OCI-LY1 (cell line): ENCODE data around the gene YAP1.

Experiments used
- H2AFZ ChIP-seq: fragments of 200-600 bp; sonication (generic), shearing (Covaris generic); 2 replicates; pipeline ENCODE4 v1.6.0; 2014; ENCODE audit warnings: antibody characterized with exemption, mild to moderate bottlenecking, low read length
- H3F3A ChIP-seq: fragments of 200-600 bp; sonication (generic), shearing (Covaris generic); 2 replicates; pipeline ENCODE4 v1.6.0; 2014; ENCODE audit warnings: mild to moderate bottlenecking, antibody characterized with exemption, low read length, moderate library complexity; ENCODE audit not compliant: insufficient read depth
- H3K27ac ChIP-seq: fragments of 200-600 bp; sonication (generic); 2 replicates; pipeline ENCODE4 v1.5.1; 2014; ENCODE audit warnings: low read length, mixed run types, mild to moderate bottlenecking, low read depth; ENCODE audit not compliant: poor library complexity, severe bottlenecking
- H3K27me3 ChIP-seq: fragments of 200-600 bp; sonication (generic); 2 replicates; pipeline ENCODE4 v1.6.0; 2014; ENCODE audit warnings: antibody characterized with exemption, mild to moderate bottlenecking, low read length, moderate library complexity; ENCODE audit not compliant: insufficient read depth
- H3K36me3 ChIP-seq: fragments of 200-600 bp; sonication (generic); 2 replicates; pipeline ENCODE4 v1.6.1; 2014; ENCODE audit warnings: mild to moderate bottlenecking, antibody characterized with exemption, low read length, moderate library complexity, mixed read lengths; ENCODE audit not compliant: insufficient read depth
- H3K4me1 ChIP-seq: fragments of 200-600 bp; sonication (generic); 2 replicates; pipeline ENCODE4 v1.5.1; 2014; ENCODE audit warnings: mild to moderate bottlenecking, low read length, moderate library complexity; ENCODE audit not compliant: insufficient read depth, severe bottlenecking
- H3K4me2 ChIP-seq: fragments of 200-600 bp; sonication (generic), shearing (Covaris generic); 2 replicates; pipeline ENCODE4 v1.6.1; 2014; ENCODE audit warnings: low read length
- H3K4me3 ChIP-seq: fragments of 200-600 bp; sonication (generic); 2 replicates; pipeline ENCODE4 v1.5.1; 2014; ENCODE audit warnings: low read length, low read depth, mild to moderate bottlenecking, mixed read lengths; ENCODE audit not compliant: poor library complexity, severe bottlenecking
- H3K79me2 ChIP-seq: fragments of 200-600 bp; shearing (Covaris generic); 2 replicates; pipeline ENCODE4 v1.6.1; 2016; ENCODE audit warnings: mixed run types, low read length, mixed read lengths; ENCODE audit not compliant: insufficient read depth
- H3K9ac ChIP-seq: fragments of 200-600 bp; sonication (generic), shearing (Covaris generic); 2 replicates; pipeline ENCODE4 v1.6.1; 2014; ENCODE audit warnings: mild to moderate bottlenecking, low read length, mixed read lengths
- H3K9me2 ChIP-seq: fragments of 200-600 bp; sonication (generic), shearing (Covaris generic); 2 replicates; pipeline ENCODE4 v1.6.1; 2014; ENCODE audit warnings: low read depth, mild to moderate bottlenecking, low read length, mixed read lengths
- H3K9me3 ChIP-seq: fragments of 200-600 bp; shearing (Covaris generic); 2 replicates; pipeline ENCODE4 v1.6.1; 2014; ENCODE audit warnings: low read length, mixed read lengths
- H4K20me1 ChIP-seq: fragments of 200-600 bp; sonication (generic), shearing (Covaris generic); 2 replicates; pipeline ENCODE4 v1.6.0; 2016; ENCODE audit warnings: mild to moderate bottlenecking, low read length; ENCODE audit not compliant: insufficient read depth
- EZH2 ChIP-seq: fragments of 200-600 bp; sonication (generic), shearing (Covaris generic); IDR thresholded peaks from 2 replicates; pipeline ENCODE4 v1.8.0; 2017; ENCODE audit warnings: borderline replicate concordance, mixed run types, mild to moderate bottlenecking, antibody characterized with exemption, low read length, moderate library complexity, mixed read lengths
- TF ChIP-seq, protein P1 (sequence below): fragments of 200-600 bp; sonication (generic), shearing (Covaris generic); IDR thresholded peaks from 2 replicates; pipeline ENCODE4 v1.5.1; 2017; ENCODE audit warnings: mild to moderate bottlenecking, antibody characterized with exemption, low read length, moderate library complexity, mixed read lengths

Gene YAP1

DNA sequence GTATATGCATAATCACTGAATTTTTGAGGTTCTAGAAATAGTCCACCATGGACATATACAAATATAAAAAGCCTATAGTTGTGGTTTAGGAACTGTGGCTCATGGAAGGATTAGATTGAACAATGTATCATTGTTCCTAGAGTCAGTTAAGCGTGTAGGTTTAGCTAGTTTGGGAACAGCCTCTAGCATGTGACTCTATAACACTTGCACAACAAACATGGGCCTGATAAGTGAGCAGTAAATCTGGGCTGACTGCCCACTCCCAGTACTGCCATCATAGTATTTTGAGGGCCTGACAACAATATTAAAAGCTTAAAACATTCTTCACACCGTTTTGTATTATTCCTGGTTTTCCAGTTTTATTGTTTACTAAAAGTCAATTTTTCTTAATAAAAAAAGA lies 47.0 kb downstream of the YAP1 start:
- Histone ChIP-seq H3K9me3 (no peaks in the 10 kb centered on the region), H4K20me1 (no peaks in the 10 kb centered on the region), H3K79me2 (no peaks in the 10 kb centered on the region), H3K4me1 (no peaks in the 10 kb centered on the region), H3K36me3 (no peaks in the 10 kb centered on the region), H3K4me3 (no peak overlapping the region), H3K9me2 (no peaks in the 10 kb centered on the region), H3K27me3 (no peaks in the 10 kb centered on the region), H3K27ac (no peak overlapping the region), H3K9ac (no peak overlapping the region), H2AFZ (no peak overlapping the region), H3F3A (no peaks in the 10 kb centered on the region), H3K4me2 (no peak overlapping the region)
- TF ChIP-seq, protein P1, sequence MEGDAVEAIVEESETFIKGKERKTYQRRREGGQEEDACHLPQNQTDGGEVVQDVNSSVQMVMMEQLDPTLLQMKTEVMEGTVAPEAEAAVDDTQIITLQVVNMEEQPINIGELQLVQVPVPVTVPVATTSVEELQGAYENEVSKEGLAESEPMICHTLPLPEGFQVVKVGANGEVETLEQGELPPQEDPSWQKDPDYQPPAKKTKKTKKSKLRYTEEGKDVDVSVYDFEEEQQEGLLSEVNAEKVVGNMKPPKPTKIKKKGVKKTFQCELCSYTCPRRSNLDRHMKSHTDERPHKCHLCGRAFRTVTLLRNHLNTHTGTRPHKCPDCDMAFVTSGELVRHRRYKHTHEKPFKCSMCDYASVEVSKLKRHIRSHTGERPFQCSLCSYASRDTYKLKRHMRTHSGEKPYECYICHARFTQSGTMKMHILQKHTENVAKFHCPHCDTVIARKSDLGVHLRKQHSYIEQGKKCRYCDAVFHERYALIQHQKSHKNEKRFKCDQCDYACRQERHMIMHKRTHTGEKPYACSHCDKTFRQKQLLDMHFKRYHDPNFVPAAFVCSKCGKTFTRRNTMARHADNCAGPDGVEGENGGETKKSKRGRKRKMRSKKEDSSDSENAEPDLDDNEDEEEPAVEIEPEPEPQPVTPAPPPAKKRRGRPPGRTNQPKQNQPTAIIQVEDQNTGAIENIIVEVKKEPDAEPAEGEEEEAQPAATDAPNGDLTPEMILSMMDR = no peak
- TF ChIP-seq EZH2 = no peak

DNA sequence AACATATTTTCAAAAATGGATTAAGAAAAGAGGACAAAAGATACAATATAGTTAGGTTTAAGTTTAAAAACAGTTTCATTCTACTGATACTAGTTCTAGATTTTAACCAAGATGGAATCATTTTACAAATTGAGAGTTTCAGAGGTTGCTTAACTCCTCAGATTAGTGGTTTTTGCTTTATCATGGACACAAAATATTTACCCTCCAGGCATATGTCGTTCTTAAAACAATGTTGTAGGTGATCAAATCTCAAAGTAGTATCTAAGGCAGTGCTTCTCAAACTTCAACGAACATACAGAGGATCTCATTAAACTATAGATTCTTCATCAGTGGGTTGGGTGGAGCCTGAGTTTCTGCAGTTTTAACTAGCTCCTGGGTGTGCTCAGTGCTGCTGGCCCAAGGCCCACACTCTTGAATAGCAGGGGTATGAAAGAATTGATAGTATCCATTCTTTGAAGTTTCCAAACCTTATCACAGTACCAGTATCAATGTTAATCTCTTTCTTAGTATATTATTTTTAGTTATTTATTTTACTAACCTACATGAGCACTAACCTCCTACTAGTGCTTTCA lies 48.0 kb downstream of the YAP1 start:
- no peak overlapping the region for H3K27ac ChIP-seq
- no peaks in the 10 kb centered on the region for H3K9me2 ChIP-seq
- TF ChIP-seq, protein P1 = no peak
- TF ChIP-seq EZH2 = no peak
- no peaks in the 10 kb centered on the region for H3K4me1 ChIP-seq
- H3K4me3 ChIP-seq = no peak overlapping the region
- H2AFZ ChIP-seq = no peak overlapping the region
- H3K9me3 ChIP-seq = no peaks in the 10 kb centered on the region
- no peaks in the 10 kb centered on the region for H3K36me3 ChIP-seq
- H3F3A ChIP-seq = no peaks in the 10 kb centered on the region
- no peaks in the 10 kb centered on the region for H4K20me1 ChIP-seq
- no peaks in the 10 kb centered on the region for H3K27me3 ChIP-seq
- no peak overlapping the region for H3K9ac ChIP-seq
- H3K4me2 ChIP-seq = no peak overlapping the region
- no peaks in the 10 kb centered on the region for H3K79me2 ChIP-seq

GRCh38 chr11:102163368-102163767 lies 53.1 kb downstream of the YAP1 start:
- H4K20me1 ChIP-seq = no peaks in the 10 kb centered on the region
- H3K4me1 ChIP-seq = no peaks in the 10 kb centered on the region
- H3K4me2 ChIP-seq = no peak overlapping the region
- H3K4me3 ChIP-seq = no peak overlapping the region
- no peaks in the 10 kb centered on the region for H3K79me2 ChIP-seq
- H3K27ac ChIP-seq = no peak overlapping the region
- TF ChIP-seq, protein P1 = no peak
- no peak for TF ChIP-seq EZH2
- H2AFZ ChIP-seq = no peak overlapping the region
- no peaks in the 10 kb centered on the region for H3K9me2 ChIP-seq
- H3K9ac ChIP-seq = no peak overlapping the region
- no peaks in the 10 kb centered on the region for H3K27me3 ChIP-seq
- H3F3A ChIP-seq = no peaks in the 10 kb centered on the region
- no peaks in the 10 kb centered on the region for H3K9me3 ChIP-seq
- no peaks in the 10 kb centered on the region for H3K36me3 ChIP-seq
